ENCODE measurements around the gene RGMB.

- TF ChIP-seq CTCF (IDR thresholded peaks at IDR 0.05; ENCODE audit: low read length) (peak; percentile 52), EZH2 (IDR thresholded peaks at IDR 0.05; ENCODE audit: borderline replicate concordance, low read length) (no peak)
Measured at GRCh38 chr5:98750693-98751092, 22.8 kb upstream of the RGMB start.
